HG02870 (cell line): ENCODE results near the gene DDAH2.

Experiments used
- ATAC-seq: cut with Tn5 transposase; IDR thresholded peaks from one replicate; pipeline ENCODE4 v1.9.1; 2021; ENCODE audit warnings: mild to moderate bottlenecking, moderate library complexity; ENCODE audit not compliant: unreplicated experiment

Gene DDAH2, protein sequence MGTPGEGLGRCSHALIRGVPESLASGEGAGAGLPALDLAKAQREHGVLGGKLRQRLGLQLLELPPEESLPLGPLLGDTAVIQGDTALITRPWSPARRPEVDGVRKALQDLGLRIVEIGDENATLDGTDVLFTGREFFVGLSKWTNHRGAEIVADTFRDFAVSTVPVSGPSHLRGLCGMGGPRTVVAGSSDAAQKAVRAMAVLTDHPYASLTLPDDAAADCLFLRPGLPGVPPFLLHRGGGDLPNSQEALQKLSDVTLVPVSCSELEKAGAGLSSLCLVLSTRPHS

DNA sequence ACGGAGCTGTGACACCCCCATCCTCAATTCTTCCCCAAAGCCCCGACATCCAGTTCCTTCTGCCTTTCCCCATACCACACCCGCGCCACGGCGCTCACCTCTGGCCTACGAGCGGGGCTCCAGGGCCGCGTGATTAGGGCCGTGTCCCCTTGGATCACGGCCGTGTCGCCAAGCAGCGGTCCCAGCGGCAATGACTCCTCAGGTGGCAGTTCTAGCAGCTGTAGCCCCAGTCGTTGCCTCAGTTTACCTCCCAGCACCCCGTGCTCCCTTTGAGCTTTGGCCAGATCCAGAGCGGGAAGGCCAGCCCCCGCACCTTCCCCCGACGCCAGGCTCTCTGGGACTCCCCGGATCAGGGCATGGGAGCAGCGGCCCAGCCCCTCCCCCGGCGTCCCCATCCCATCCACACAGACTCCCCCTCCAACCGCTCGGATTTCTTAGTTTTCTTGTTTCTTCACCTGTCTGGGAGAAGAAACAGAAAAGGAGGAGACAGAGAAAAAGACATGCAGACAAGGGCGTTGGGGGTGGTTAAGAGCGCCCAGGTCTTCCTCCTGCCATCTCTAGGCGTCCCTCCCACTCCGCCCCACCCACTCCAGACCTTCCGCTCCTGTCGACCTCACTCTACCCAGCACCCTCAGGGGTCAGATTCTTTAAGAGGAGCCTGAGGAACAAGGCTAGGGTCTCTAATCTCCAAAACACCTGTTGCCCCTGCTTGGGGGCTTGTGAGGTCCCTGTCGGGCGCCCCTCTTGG lies at the start of gene DDAH2:
Gene DDAH2, minus strand, starts transcription at position 533 of the 748 bp plus-strand sequence. Its CDS starts 138 bp downstream, at position 395.
- ATAC-seq: no peak

DNA sequence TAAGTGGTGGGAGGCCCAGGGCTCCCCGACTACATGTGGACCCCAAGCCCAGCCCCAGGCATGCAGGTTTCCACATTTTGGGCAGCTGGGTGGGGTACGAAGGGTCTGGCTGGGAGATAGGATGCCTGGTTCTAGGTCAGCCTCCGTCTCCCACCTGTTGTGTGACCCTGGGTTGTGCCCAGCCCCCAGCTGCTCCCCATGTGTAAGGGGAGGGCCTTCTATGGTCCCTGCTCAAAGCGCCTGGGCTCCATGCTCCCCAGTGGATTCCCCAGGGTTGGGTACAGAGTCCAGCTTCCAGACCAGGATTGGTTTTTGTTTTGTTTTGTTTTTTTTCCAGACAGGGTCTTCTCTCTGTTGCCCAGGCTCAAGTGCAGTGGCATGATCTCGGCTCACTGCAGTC lies 49.1 kb upstream of the DDAH2 start:
- ATAC-seq: no peak

DNA sequence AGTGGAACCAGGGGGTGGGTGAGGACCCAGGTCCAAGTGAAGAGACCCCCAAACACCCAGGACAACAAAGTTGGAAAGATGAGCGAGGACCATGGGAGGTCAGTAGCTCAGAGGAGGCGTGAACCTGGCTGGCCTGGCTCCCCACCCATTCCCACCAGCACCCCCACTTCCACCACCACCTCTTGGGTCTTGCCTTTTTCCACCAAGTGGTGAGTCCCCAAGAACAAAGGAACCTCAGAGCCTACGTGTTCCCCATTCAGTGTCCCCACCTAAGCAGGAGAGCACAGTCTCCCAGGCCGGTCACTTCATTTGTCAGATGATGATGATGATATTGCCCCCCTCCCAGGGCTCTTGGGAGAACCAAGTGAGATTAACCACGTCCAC lies 48.6 kb upstream of the DDAH2 start:
- no peak for ATAC-seq

DNA sequence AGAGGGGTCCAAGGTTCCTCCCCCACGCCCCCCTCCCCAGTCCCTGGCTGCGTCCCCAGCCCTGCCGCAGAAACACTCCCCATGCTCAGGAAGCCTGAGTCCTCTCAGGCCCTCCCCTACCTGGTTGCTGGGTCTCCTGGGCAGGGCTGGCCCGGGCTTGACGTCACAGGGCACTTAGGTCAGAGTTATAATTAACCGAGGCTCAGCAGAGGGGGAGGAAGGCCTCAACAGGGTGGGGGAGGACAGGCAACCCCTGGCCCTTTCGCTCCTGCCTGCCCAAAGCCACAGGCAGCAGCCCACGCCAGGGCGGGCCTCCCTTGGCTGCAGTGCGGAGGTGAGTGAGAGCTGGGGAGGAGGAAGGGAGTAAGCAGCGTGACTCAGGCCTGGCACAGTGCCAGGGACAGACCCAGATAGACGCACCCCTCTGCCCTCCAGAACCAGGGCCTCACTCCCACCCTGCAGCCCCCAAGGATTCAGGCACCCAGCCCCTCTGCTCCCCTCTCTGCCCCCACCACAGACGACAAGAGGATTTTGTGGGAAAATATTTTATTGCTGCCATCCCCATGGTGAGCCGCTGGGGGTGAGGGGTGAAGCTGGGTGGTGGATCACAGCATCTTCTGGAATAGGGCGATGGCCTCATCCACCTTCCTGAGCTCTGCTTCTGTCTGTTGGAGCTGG lies 48.0 kb upstream of the DDAH2 start, which contains the start of gene VWA7:
Gene VWA7, minus strand, starts transcription at position 340 of the 678 bp plus-strand sequence. CDS start 549 bp downstream, outside the sequence.
- peak; percentile 63 for ATAC-seq

DNA sequence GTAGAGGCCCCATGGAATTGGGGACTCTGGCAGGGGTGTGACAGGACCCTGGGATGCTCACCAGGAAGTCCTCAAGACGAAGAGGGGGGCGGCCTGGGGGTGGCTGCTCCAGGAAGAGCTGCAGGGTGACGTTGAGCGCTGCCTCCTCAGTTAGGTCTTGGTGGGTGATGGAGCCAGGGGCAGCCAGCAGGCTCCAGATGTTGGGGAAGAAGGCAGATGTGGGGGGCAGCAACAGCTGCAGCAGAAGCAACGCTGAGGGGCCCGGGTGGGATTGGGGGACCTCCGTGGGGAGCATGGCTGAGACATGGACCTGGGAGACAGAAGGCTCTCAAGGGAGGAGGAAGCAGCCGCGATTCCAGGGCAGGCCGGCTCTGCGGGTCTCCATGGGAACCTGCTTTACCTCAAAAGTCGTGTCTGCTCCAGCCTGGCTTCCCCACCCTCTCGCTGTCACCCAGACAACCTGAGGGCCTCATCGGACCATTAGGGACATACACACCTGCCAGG lies 47.4 kb upstream of the DDAH2 start:
- ATAC-seq: no peak

DNA sequence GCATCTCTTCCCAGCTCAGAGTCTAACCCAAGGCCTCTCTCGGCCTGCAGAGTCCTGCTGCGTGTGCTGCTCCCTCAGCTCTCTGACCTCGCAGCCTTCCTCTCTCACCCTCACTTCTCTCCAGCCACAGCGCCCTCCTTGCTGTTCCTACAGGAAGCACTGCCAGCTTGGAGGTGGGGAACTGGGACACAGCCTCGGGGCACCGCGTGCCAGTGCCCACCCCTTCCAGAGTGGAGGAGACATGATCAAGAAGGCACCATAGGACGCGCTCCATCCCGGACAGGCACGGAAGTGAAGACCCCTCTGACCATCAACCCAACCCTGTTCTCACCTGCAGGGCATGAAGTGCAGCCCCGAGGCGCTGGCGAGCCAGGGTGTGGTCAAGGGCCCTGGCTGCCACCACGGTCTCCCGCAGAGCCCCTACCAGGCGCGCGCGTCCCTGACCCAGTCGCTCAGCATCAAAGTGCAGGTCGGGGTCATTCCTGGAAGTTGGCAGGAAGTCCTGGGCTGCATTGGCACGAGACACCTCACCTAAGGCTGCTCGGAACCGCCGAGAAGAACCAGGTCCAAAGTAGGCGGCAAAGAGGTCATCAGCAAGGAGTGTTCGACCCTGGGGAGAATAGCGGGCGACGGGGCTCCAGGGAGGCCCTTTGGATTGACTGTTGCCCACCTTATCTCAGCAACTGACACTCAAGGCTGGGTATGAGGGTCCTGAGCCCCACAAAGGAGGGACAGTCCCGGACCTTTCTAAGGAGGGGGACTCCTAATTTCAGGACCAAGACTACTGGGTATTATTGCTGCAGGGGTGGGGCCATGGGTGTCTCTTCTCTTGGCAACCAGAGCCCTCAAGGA lies 46.8 kb upstream of the DDAH2 start:
- ATAC-seq: no peak

DNA sequence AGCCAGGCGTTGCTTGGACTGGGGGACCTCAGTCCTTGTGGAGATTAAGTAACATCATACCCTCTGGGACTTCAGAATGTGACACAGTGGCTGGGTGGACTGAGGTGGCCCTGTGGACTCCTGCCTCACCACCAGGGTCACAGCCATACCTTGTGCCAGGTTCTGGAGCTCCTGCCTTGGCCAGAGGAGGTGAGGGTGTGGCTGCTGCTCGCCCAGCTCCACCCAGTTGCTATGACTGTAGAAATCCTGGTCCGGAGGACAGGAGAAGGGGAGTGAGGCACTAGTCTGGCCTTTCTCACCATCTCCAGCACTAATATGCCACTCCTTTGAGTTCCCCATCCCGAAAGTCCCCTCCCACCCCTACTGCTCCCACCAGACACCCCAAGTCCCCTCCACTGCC lies 46.1 kb upstream of the DDAH2 start:
- ATAC-seq: no peak

DNA sequence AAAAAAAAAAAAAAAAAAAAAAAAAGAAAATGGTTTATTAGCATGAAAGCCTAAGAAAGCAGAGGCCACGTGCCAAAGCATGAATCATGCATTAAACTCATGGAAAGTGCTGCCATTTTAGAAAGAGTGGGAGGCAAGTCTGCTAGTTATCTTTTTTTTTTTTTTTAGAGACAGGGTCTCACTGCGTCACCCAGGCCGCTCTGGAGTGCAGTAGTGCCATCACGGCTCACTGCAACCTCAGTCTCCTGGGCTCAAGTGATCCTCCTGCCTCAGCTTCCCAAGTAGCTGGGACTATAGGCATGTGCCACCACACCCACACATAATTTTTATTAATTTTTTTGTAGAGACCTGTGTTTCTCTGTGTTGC lies 42.9 kb upstream of the DDAH2 start:
- no peak for ATAC-seq

DNA sequence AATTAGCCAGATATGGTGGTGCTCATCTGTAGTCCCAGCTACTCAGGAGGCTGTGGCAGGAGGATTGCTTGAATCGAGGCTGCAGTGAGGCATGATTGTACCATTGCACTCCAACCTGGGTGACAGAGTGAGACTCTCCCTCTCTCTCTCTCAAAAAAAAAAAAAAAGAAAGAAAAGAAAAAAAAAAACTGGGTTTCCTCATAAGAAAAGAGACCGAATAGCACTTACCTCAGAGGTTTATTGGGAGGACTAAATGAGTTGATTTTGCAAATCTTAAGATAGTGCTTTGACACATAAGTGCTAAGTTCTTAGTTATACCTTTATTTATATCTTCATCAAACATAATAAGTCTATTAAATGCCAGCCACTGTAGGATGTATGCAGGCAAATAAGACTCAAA lies 41.8 kb upstream of the DDAH2 start:
- no peak for ATAC-seq

DNA sequence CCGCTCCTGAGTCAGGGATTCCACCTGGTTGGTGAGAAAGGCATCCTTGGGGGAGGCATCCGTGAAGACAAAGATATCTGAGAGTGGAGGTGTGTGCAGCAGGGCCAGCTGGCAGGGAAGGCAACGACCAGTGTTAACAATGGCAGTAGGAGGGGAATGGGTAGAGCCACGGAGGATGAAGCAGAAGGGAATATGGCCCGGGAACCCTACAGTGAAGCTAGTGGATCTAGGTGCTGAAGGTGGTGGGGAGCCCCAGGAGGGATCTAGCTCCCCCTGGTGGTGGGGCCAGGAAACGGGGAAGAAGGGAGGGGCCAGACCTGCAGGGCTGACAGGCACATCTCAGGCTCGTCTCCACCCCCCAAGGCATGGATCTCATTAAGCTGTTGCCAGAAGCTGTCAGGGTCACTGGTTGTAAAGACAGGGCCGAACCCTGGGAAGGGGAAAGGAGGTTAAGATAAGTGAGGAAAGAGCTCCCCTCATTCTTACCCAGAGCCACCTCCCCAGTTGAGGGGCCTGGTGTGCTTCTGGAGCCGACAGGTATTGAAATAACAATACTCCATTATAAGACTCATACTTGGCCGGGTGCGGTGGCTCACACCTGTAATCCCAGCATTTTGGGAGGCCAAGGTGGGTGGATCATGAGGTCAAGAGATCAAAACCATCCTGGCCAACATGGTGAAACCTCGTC lies 40.7 kb upstream of the DDAH2 start:
- ATAC-seq: no peak

DNA sequence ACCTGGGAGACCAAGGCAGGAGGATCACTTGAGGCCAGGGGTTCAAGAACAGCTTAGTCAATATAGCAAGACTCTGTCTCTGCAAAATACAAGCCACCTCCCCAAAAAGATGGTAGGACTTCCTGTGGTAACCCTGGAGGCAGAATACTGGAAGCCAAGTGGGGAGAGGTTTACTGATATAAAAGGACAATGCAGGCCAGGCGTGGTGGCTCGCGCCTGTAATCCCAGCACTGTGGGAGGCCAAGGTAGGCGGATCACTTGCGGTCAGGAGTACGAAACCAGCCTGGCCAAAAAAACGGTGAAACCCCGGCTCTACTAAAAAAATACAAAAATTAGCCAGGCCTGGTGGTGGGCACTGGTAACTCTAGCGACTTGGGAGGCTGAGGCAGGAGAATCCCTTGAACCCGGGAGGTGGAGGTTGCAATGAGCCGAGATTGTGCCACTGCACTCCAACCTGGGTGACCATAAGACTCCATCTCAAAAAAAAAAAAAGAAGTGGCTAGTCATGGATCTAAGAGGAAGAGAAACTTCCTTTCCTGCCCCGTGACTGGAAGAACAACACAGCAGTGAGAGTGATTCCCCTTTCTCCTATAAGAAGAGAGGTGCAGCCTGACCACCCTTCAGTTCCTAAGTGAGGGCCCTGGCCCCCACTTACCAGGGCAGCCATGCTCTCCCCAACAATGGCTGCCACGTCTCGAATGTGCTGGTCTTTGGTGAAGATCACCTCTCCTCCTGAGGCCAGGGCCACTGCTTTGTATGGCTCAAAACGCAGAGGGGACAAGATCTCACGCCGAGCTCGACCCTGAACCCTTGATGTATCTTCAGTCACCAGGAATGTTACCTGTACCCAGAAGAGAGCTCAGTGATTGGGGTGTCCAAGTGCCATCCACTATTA lies 39.5 kb upstream of the DDAH2 start:
- ATAC-seq: no peak

DNA sequence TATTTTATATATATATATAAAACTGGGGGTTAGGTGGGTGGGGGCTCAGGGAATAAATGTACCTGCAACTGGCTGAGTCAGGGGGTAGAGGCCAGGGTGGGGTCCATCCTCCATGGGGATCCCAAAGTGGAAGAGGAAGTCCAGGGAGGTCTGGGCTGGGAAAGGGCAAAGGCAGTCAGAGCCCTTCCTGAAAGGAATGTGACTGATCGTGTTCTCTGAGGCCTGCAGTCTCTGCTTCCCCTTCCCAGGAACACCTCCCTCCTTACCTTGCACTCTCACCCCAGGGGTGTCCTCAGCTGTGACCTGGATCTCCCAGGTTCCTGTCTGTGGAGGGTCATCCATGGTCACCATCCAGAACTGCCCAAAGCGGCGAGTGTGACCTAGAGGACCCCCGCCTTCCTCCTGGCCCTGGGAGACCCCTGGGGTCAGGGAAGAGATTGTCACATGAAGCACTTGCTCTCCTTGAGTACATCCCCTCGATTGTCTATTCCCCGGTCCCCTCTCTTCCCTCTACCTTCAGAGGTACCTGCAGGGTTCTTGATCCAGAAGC lies 38.1 kb upstream of the DDAH2 start:
- ATAC-seq: no peak

DNA sequence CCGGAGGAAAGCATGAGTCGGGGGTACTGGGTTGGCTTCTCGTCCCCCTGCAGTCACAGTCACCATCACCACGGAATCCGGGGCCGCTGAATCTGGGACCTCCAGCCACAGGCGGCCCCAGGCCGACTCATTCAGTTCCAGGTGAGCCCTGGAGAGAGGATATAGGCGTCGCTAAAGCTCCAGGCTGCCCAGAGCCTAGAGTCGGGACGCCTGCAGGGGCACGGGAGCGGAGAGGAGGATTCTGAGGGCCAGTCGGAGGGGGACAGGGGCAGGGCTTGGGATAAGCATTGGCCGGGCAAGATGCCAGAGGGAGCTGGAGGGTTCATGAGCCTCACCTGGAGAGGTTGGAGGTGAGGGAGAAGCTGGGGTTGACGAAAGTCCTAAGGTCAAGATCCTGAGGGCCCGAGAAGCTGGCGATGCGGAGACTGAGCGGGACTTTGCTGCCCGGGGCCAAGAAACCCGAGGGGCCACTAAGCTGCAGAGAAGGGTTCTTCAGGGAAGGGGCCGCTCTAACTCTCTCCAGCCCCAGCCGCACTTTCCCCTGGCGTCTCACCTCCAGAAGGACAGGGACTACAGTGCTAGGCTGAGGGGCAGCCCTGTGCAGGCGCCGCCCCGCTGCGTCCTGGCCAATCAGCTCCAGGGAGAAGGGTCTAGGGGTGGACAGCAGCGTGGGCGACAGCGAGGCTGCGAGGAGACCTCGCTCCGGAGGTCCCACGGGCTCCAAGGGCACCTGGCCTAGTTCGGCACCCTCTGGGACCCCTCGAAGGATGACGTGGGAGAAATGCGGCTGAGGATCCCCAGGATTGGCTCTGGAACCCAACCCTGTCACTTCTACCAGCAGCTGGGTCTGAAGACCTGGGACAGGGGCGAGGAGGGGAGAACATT lies 37.1 kb upstream of the DDAH2 start:
- no peak for ATAC-seq

DNA sequence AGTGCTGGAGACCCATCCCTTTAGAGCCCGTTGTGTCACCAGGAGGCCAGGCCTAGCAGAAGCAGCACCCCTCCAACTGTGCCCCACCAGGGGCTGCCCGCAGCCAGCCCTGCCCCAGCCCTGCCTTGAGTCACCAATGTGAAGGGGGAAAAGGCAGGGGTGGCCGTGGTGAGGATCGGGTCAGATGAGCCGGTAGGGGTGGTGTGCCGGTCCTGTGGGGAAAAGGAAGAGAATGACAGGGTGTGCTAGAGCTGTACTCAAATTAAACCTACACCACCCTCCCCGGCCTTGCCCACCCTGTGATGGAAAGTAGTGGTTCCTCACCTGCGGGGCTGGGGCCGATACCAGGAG lies 36.4 kb upstream of the DDAH2 start:
- ATAC-seq: no peak

DNA sequence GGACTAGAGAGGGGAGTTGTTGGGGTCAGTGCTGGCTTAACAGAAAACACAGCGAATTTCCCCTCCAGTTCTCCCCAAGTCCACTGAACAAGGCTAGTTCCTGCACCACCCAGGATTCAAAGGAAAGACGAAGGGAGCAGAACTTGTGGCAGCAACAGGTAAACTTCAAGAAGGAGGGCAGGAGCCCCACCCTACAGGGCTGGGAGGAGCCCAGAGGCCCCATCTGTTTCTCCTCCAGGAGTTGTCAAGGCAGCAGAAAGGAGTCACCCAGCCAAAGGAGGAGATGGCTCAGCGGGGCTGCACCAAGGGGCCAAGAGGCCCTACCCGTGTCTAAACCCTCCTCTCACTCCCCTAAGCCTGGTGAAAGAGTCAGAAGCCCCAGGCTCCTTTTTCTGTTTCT lies 35.1 kb upstream of the DDAH2 start:
- no peak for ATAC-seq

DNA sequence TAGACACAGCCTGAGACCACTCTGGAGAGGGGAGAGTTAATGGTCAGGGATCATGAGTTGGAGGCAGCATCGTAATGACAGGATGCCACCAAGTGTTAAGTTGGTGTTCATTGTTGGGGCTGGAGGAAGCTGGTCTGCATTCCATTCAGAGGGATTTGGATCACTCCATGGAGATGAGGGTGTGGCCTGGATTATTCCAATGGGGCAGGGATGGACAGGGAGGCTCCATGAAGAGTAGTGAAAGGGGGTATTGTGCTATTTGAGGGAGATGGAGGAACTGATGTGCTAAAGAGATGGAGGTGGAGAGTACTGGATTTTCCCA lies 34.5 kb upstream of the DDAH2 start:
- no peak for ATAC-seq

DNA sequence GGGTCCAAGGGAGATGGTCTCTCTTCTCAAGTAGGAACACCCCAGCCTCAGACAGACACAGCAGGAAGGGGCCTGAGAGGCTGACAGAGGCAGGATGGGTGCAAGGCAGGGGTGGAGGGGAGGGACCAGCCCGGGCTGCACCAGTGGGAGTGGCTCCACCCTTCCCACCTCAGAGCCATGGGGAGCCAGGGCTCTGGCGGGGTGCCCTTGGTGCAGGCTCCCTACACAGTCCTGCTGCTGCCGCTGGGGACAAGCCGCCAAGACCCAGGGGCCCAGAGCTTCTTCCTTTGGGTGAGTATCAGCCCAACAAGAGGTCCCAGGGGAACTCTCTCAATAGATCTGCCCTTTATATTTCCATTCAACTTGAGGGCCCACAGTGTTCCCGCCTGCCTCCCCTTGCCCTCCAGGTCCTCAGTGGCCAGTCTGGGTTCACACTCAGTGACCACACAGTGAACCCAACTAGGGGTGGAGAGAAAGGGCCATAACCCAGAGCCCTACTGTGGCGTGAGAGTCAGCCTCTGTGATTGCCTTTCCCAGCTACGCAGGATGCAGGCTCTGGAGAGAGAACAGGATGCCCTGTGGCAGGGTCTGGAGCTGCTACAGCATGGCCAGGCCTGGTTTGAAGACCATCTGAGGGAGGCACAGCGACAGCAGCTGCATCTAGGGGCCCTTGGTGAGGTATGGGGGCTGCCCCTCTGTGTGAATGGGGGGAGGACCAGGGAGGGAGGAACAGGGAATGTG lies 33.9 kb upstream of the DDAH2 start:
- ATAC-seq: no peak

DNA sequence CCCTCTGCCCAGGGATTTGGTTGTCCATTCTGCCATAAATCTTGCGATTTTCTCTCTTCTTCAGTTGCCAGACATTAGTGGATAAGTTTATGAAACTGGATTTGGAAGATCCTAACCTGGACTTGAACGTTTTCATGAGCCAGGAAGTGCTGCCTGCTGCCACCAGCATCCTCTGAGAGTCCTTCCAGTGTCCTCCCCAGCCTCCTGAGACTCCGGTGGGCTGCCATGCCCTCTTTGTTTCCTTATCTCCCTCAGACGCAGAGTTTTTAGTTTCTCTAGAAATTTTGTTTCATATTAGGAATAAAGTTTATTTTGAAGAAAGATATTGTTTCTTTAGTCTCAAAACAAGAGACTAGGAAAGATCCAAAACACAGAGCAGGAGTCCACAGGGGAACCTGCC lies 33.3 kb upstream of the DDAH2 start, which contains the start of gene SAPCD1:
Gene SAPCD1, plus strand, starts transcription at position 301 of the 400 bp plus-strand sequence. CDS start 399 bp downstream, outside the sequence.
- no peak for ATAC-seq
